GM12891 (cell line): ENCODE data around the gene ZSCAN5B.

ENCODE experiments used
- POLR2A ChIP-seq: IDR thresholded peaks from 2 replicates; pipeline ENCODE4 v1.6.1; 2011; ENCODE audit warnings: low read depth, low read length, control low read depth
- TAF1 ChIP-seq: IDR thresholded peaks from 2 replicates; pipeline ENCODE4 v1.6.1; 2011; ENCODE audit warnings: low read depth, low read length, control low read depth

- TF ChIP-seq POLR2A (no peak), TAF1 (no peak)
Observed at GRCh38 chr19:56142897-56143434, 54.6 kb downstream of the ZSCAN5B start.
